Activated CD4-positive, alpha-beta T cell treated with anti-CD3 and anti-CD28 coated beads, Interleukin-10, Interleukin-2, amounts not matched to agents 100 ng/mL and 50 ng/mL, durations not matched to agents 16 hours and 8 hours (primary cell): ENCODE measurements around the gene IL17RB.

Source experiments
- DNase-seq: peaks from one replicate; pipeline ENCODE4 v3.0.0-alpha.2; 2020

IL17RB gene

GRCh38 chr3:53865732-53866499 lies 19.5 kb downstream of the IL17RB start:
- no peak for DNase-seq

- no peak for DNase-seq
Measured at GRCh38 chr3:53880396-53881345, 34.3 kb downstream of the IL17RB start.

DNA sequence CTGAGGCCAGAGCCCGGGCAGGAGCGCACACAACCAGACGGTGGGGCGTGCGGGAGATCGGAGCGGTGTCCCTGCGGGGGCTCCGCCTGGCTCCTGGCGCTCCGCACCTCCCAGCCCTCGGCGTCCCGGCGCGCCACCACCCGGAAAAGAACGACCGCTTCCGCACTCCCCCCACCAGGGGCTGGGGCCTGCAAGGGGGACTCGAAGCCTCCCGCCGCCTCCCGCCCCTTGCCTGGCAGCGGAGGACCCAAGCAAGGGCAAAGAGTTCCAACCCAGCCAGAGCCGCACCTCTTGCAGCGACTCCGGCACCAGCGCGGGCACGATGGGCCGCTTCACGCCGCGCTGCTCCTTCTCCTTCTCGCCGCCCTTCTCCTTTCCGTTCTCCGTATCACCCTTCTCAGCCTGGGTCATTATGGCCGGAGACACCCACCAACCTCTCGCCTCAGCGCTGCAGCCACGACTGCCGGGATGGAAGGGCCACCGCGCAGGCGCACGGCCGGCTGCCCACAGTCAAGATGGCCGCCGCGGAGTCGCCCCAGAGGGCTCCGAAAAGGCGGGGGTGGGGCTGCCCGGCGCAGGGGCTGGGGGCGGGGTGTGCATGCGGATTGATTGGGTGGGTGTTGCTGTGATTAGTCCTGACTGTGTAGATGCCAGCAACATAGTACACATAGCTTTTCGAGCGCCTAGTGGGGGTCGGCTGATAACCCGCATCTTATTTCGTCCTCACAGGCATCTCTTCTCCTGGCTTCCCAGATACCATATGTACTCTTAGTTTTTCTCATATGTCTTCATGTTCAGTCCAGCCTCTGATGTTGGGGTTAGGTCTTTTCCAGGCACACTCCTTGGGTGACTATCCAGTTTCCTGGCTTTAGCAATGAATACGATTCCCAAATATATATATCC lies 35.6 kb downstream of the IL17RB start, which contains the start of gene ACTR8:
Gene ACTR8 (minus strand): TSS at position 462 of the 903 bp plus-strand sequence. CDS start 51 bp downstream, at position 411.
- DNase-seq: peak; percentile 91

DNA sequence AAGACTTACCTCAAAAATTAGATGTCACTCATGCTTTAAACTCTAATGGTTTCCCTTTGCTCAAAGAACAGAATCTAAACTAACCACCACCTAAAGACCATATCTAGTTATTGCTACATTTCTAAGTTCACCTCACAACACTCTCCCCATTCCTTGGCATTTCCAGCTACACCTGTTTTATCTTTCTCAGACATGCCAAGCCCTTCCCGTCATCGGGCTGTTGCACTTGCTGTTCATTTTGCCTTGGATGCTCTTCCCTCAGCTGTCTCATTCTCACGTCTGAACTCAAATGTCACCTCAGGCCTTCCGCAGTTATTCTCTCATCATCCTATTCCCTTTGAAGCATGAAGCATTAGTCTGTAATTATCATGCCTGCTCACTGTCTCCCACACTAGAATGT lies 36.6 kb downstream of the IL17RB start:
- no peak for DNase-seq

DNA sequence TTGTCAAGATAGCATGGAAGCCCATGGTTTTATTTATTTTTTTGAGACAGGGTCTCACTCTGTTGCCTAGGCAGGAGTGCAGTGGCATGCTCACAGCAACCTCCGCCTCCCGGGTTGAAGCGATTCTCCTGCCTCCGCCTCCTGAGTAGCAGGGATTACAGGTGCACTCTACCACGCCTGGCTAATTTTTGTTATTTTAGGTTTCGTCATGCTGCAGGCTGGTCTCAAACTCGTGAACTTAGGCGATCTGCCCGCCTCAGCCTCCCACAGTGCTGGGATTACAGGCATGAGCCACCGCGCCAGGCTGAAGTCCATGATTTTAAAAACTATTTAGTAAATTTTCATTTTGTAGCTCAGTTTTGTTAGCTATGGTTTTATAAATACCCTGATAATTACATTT lies 38.3 kb downstream of the IL17RB start:
- DNase-seq: no peak

DNA sequence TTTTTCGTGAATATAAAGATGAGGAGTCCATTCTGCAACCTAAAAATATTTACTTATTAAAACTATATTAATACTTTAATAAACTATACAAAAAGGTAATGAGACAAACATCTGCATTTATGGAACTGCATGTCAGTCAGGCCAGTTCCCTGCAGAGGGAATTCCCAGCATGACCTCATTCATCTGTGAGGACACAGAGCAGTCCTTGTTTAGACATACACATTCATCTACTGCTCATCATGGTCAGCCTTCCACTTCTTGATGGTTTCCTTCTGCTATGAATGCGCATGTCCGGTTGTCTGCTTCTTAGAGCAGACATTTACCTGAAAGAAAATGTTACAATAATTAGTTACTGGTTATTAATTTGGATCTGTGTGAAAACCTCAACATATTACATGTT lies 38.9 kb downstream of the IL17RB start:
- no peak for DNase-seq

GRCh38 chr3:53887446-53887845 lies 41.1 kb downstream of the IL17RB start:
- DNase-seq: no peak

GRCh38 chr3:53888232-53888631 lies 41.9 kb downstream of the IL17RB start:
- no peak for DNase-seq

DNA sequence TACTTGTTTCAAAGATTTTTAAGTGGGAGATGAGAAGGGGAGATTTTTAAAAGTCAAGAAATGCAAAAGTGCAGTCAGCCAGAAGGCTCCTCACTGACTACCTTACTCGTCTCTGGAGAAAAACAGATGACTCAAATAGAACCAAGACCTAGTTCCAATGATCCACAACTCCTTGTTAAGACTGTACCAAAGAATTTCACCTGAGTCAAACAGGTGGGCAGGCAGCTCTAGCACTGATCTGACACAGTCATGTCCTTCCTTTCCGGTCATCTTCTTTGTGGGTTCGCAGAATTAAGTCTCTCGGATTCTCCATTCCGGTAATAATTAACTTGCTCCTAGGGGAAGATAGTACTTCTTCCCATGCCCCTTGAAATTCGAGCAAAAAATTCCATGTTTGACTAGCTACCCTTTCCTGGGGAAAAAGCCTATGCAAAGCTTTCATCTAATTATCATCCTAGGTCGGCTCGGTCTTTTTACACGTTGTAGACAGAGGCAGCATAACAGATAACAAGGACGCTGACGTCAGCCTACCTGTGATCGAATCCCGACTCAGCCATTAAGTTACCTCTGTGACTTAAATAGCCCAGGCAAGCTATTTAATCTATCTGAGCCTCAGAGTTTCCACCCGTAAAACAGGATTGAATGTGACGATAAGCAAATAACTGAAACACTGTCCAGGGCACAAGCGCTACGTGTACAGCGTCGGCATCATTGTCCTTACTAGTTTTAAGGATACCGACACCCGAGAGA lies 44.5 kb downstream of the IL17RB start:
- peak; percentile 44 for DNase-seq

- DNase-seq: peak; percentile 99
Measured at GRCh38 chr3:53891497-53892285, 45.3 kb downstream of the IL17RB start, which contains the start of gene SELENOK. TSS of gene SELENOK (minus strand) at chr3:53891859.

DNA sequence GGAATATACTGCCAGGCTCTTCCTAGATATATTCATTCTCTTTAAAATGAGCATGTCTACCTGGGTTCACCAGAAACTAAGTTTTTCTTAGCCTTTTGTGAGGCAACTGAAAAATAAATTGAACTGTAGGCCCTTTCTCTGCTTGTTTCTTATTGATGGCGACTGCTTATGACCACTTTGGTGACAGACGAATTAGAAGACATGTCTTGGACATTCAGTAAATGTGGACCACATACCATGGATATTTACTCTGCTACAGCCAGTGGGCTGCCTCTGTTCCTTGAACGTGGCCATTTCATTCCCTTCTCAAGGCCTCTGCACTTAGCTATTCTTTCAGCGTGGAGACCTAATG lies 45.9 kb downstream of the IL17RB start:
- no peak for DNase-seq

DNA sequence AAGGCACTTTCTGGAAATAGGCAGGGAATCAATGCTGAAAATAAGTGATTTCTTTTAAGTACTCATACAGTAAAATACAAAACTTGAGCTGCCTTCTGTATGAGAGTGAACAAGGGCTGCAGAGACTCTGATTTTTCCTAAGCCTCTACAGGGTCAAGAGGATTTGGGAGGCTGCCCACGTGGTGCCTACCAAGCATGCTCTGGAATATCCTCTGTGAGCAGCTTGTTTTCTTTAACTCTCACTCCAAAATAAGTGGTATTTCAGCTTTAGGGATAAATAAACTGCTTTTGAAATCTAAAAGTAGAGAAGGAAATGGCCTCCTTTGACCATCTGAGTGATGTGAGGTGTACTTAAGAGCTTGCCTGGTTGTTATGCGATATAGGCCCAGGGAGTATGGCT lies 53.4 kb downstream of the IL17RB start:
- DNase-seq: no peak

DNA sequence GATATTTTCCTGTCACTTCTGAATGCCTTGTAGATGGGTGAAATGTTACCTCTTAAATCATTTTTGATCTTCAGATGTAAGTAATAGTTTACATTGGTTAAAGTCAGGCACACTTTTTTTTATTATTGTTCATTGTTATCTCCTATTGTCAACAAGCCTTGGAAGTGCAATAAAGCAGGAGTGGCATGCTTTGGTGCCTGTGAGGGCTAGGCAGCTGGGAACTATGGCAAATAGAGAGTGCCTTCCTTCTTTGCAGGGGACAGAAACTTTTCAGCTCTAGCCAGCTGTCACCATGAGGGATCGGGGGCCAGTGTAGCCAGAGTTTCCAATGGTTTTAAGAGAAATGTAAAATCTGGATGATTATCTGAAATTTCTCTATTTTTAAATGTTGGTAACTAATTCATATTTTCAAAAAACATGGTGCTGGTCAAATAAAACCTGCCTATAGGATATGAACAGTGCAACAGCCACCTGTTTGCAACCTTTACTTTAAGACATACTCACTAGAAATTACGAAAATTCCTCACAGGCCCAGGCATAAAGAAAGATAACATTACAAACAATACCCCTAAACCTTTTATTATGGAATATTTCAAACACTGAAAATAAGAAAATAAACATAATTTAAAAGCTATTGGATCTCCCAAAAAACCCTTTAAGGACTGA lies 54.4 kb downstream of the IL17RB start:
- DNase-seq: no peak

DNA sequence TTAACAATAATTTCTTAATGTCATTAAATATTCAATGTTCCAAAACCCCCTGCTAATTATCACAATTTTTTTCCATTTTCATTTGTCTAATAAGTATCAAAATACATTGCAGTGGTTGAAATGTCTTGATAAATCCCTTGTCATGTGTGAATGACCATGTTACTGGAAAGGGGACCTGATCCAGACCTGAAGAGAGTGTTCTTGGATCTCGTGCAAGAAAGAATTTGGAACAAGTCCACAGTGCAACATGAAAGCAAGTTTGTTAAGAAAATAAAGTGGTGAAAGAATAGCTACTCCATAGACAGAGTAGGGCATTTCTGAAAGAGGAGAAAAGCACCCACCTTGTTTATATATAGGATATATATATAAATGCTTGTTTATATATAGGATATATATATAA lies 55.7 kb downstream of the IL17RB start:
- no peak for DNase-seq

GRCh38 chr3:53902711-53903110 lies 56.3 kb downstream of the IL17RB start:
- DNase-seq: no peak

DNA sequence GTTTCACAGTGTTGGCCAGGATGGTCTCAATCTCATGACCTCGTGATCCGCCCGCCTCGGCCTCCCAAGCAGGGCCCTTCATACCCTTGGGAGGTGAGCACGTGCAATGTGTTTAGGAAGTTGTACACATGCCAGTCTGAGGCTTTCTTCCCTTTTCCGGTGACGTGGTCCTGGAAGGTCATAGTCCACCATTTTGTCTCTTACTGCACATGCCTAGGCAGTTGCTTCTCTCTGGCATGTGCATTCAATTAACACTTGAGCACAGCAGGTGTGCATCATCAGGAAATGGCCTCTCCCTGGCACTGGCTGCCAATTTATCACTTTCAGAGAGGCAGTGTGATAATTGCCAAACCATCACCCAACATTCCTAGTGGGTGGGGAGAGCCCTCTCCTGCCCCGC lies 67.0 kb downstream of the IL17RB start:
- no peak for DNase-seq
